Epithelial cell of prostate (primary cell): Measurements from ENCODE around the gene AHCTF1.
"Not testable (repeated sequence)": the region's sequence is repeated elsewhere in the genome, so short reads cannot be mapped to it uniquely, and the experiment has no call there.

ENCODE experiments used
- DNase-seq: peaks from one replicate; pipeline ENCODE4 v3.0.0-alpha.2; 2011; ENCODE audit warnings: low read depth, low spot score
- H3K27ac ChIP-seq: fragments of 450-650 bp; 2 replicates; pipeline ENCODE4 v1.5.1; 2017; ENCODE audit warnings: mild to moderate bottlenecking

Gene AHCTF1

GRCh38 chr1:246923900-246924299, 7.8 kb downstream of the AHCTF1 start:
- DNase-seq = no peak

GRCh38 chr1:246923482-246923881, 8.3 kb downstream of the AHCTF1 start:
- no peak overlapping the region for H3K27ac ChIP-seq
- DNase-seq = no peak

More at GRCh38 chr1:246923900-246924299, 7.8 kb downstream of the AHCTF1 start:
- no peak overlapping the region for H3K27ac ChIP-seq

- no peak overlapping the region for H3K27ac ChIP-seq
- DNase-seq = no peak
These were observed 10.3 kb downstream of the AHCTF1 start for GRCh38 chr1:246921481-246921880.

- no peak for DNase-seq
- H3K27ac ChIP-seq = no peak overlapping the region
These were observed 11.8 kb downstream of the AHCTF1 start for GRCh38 chr1:246919902-246920301.

DNA sequence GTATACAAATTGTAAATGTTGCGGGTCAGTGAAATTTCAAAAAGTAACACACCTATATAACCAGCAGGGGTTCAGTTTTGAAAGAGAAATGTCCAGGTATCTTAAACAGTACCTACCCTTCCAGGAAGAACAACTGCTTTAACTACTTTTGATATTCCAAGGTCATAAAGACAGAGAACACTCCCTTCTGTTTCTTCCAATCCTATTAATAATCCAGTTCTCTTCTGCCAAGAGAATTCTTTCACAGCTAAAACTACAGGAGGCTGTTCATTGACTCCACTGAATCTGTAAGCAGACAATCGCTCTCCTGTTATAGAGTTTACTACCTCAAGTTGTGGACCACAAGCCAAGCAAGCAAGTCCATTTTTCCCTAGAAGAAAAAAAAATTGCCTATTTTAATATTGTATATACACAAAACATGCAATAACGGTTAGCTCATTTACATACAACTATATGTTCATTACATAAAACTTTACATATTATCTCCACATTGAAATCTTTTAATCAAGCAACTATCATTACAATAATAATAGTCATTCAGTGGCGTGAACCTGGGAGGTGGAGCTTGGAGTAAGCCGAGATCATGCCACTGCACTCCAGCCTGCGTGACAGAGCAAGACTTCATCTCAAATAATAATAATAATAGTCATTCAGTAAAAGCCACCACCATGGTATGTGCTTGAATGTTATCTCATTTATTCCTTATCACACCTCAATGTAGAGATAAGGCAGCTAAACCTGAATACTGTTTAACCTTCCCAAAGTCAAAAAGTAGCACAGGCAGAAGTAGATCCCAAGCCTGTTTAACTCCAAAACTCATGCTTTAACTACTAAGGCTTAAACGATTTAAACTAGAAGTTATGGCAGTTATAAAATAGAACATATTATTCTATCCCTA, 15.5 kb downstream of the AHCTF1 start:
- not testable (repeated sequence) for H3K27ac ChIP-seq, DNase-seq

DNA sequence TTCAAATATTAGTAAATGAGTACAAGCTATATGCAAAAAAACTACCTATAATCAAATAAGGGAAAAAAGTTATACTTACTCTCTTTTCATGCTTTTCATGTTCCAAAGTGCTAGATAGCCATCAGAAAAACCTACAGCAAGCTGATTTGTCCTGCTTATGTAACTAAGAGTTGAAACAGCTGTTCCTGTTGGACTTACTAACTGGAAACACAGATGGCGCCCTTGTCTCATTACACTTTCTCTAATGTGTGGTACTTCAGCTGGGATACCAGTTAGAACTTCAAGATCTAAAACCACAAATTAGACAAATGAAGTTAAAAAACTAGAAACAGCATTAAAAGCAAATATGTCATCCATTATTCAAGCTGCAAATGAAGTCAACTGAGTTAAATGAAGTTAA, 24.3 kb downstream of the AHCTF1 start:
- DNase-seq = no peak
- no peak overlapping the region for H3K27ac ChIP-seq

GRCh38 chr1:246906833-246907232, 24.9 kb downstream of the AHCTF1 start:
- no peak overlapping the region for H3K27ac ChIP-seq
- DNase-seq = no peak

DNA sequence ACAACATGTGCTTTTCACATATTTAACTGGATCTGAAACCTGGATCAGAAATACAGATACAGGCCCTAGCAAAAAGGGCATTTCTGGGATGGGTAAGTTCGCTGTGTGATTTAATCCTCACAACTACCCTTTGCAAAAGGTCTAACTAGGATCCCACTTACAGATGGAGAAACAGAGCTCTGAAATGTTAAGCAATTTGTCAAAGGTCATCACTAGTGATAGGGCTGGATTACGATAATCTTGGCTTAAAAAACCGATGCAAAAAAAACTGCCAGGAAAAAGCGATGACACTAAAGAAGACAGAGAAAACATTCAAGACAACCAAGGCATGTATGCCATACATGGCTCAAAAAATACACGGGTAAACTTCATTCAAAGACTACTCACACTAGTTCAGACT, 29.9 kb downstream of the AHCTF1 start:
- H3K27ac ChIP-seq = no peak overlapping the region
- DNase-seq = no peak

GRCh38 chr1:246897302-246897701, 34.4 kb downstream of the AHCTF1 start:
- no peak for DNase-seq
- no peak overlapping the region for H3K27ac ChIP-seq

- no peak for DNase-seq
These were observed 38.4 kb downstream of the AHCTF1 start for GRCh38 chr1:246893191-246893939.

GRCh38 chr1:246891105-246891504, 40.6 kb downstream of the AHCTF1 start:
- no peak overlapping the region for H3K27ac ChIP-seq
- no peak for DNase-seq

More at GRCh38 chr1:246893191-246893939, 38.4 kb downstream of the AHCTF1 start:
- no peak overlapping the region for H3K27ac ChIP-seq

DNA sequence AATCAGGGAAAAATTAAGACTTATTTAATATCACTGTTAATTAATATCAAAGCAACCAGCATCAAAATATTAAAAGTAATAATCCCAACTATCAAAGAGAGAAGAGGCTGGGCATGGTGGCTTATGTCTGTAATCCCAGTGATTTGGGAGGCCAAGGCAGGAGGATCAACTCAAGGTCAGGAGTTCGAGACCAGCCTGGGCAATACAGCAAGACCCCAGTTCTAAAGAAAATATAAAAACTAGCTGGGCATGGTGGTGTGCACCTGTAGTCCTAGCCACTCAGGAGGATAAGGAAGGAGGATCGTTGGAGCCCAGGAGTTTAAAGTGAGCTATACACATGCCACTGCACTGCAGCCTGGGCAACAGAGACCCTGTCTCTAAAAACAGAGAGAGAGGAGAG, 43.2 kb downstream of the AHCTF1 start:
- no peak overlapping the region for H3K27ac ChIP-seq
- no peak for DNase-seq

GRCh38 chr1:246885389-246885788, 46.4 kb downstream of the AHCTF1 start:
- H3K27ac ChIP-seq = peak overlapping the region; percentile 10
- DNase-seq = not testable (repeated sequence)

DNA sequence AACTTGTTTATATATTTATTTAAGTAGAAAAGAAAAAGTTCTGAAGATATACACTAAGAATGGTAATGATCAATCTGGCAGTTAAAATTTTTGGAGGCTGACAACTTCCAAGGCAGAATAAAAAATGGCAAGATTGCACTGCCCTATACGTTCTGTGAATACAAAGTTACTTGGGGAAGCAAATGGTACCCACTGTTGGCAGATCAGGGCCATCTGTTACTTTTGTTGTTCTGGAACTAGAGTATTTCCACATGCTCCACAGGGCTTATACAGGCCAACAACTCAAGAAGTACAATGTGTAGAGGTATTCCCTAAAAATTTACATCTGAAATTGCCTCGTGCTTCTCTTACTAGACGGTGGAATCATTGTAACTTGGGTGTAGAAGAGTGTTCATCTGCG, 53.2 kb downstream of the AHCTF1 start:
- no peak for DNase-seq
- no peak overlapping the region for H3K27ac ChIP-seq

DNA sequence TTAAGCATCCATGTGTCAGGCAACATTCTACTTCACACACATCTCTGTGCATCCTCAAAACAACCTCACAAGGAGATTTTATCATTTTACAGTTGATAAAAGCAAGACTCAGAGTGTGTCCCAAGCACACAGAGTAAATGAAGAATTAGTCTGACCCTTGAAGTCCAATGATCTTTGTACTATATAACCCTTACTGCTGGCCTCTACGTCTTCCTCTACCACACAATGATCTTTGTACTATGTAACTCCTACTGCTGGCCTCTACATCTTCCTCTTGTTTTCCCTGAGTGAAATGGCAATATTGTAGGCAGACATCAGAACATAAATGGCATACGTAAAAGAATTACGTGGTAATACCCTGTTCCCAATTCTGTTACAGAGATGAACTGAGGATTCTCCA, 55.3 kb downstream of the AHCTF1 start:
- no peak overlapping the region for H3K27ac ChIP-seq
- no peak for DNase-seq

GRCh38 chr1:246875041-246876026, 56.4 kb downstream of the AHCTF1 start:
- DNase-seq = peak; percentile 31
- peak overlapping the region; percentile 28 for H3K27ac ChIP-seq

DNA sequence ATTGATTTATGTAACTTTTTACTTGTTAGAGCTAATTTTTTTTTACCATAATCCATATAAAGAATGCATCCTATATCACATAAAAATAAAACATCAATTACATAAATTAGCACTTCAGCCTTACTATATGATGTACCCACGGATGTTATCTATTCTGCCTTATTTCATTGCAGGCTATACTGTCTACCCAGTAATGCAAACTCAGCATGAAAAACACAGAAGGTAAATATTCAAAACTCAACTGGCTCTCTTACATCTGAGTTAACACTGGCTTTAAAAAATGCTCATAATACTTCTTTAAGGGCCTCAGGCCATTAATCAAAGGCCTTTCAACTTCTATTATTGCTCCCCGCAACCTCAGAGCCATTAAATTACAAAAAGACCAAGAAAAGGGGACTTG, 65.8 kb downstream of the AHCTF1 start:
- H3K27ac ChIP-seq = no peak overlapping the region
- DNase-seq = no peak

- not testable (repeated sequence) for DNase-seq, H3K27ac ChIP-seq
These were observed 68.0 kb downstream of the AHCTF1 start for GRCh38 chr1:246863791-246864190.

GRCh38 chr1:246860401-246860800, 71.3 kb downstream of the AHCTF1 start:
- DNase-seq = no peak
- H3K27ac ChIP-seq = no peak overlapping the region

DNA sequence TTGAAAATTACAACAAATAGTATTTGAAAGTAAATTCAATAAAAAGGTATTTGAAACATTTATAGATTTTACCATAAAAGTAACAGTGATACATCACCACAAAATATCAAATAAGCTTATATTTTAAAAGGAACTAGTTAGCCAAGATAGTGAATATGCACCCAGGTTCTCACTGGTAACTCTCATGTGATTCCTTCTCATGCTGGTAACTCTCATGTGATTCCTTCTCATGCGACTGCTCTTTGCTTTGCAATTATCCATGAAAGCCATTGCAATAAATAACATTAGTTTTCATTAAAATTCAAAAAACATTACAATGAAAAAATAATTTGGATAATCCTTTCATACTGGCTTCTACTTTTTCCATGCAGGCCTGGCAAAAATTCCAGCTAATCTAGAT, 75.4 kb downstream of the AHCTF1 start:
- DNase-seq = no peak
- H3K27ac ChIP-seq = no peak overlapping the region
